Gastroesophageal sphincter (tissue), 4 donors: ENCODE data around the gene MICAL3. TPM values are rescaled to one million over a fixed set of nuclear protein-coding genes. Genes with fewer than 3 reads are reported as not detected.
A peak's percentile ranks its signal among the peaks of the same experiment; 100 is the strongest.
"Not testable (repeated sequence)": the region's sequence is repeated elsewhere in the genome, so short reads cannot be mapped to it uniquely, and the experiment has no call there.

Source experiments
- ATAC-seq: fragments of 150-250 bp; one replicate; pipeline ENCODE4 v1.9.1; 2016; ENCODE audit warnings: mild to moderate bottlenecking, moderate library complexity
- H3K27ac ChIP-seq, 4 donors: fragments of 200-600 bp; sonication (generic) in 3 of 4; 1 replicate in 3 of 4; 2 replicates in 1 of 4; pipeline ENCODE4 v1.5.1; 2016 to 2019
- H3K27me3 ChIP-seq: fragments of 200-600 bp; sonication (generic); one replicate; pipeline ENCODE4 v1.5.1; 2019
- H3K36me3 ChIP-seq, 2 donors: fragments of 200-600 bp; sonication (generic); one replicate each; pipeline ENCODE4 v1.5.1; 2019; ENCODE audit warnings: control low read depth in 1 of 2
- H3K4me1 ChIP-seq, 3 donors: fragments of 200-600 bp; sonication (generic); 1 replicate in 2 of 3; 2 replicates in 1 of 3; pipeline ENCODE4 v1.5.1; 2016 to 2019; ENCODE audit warnings: control low read depth in 2 of 3
- H3K4me3 ChIP-seq, 2 donors: fragments of 200-600 bp; sonication (generic); one replicate each; pipeline ENCODE4 v1.5.1; 2019; ENCODE audit warnings: mild to moderate bottlenecking in 1 of 2, moderate library complexity in 1 of 2
- H3K9me3 ChIP-seq, 3 donors: fragments of 200-600 bp; sonication (generic); one replicate each; pipeline ENCODE4 v1.5.1; 2017 to 2019; ENCODE audit warnings: control low read depth in 2 of 3
- CTCF ChIP-seq, 4 experiments: fragments of 200-600 bp in 2 of 4; fragments of 450-650 bp in 2 of 4; sonication (generic) in 1 of 4; IDR thresholded peaks; one replicate each; pipeline ENCODE4 v1.5.1; 2017 to 2019; ENCODE audit warnings: antibody characterized with exemption in 4 of 4, mild to moderate bottlenecking in 2 of 4, moderate library complexity in 2 of 4
- EP300 ChIP-seq: sonication (generic); formaldehyde crosslinking; IDR thresholded peaks from one replicate; pipeline ENCODE4 v1.6.1; 2017; ENCODE audit warnings: antibody characterized with exemption, mild to moderate bottlenecking
- POLR2A ChIP-seq, 2 donors: fragments of 450-650 bp; IDR thresholded peaks; one replicate each; pipeline ENCODE4 v1.6.1; 2017; ENCODE audit warnings: antibody characterized with exemption in 2 of 2, mild to moderate bottlenecking in 2 of 2, moderate library complexity in 1 of 2
- POLR2AphosphoS5 ChIP-seq: sonication (generic); formaldehyde crosslinking; IDR thresholded peaks from one replicate; pipeline ENCODE4 v1.6.1; 2017; ENCODE audit warnings: antibody characterized with exemption
- WGBS, 2 donors: methylation state at CpG; one replicate each; pipeline ENCODE4 v1.1.5; 2018; ENCODE audit warnings: low coverage in 1 of 2; 5-methylcytosine and 5-hydroxymethylcytosine counted together
- total RNA-seq, 4 donors: library from RNA; depleted of rRNA; stranded (reverse); fragments of >200 nt; gene quantifications; one replicate each; pipeline ENCODE4 v1.1.0, GENCODE V29; 2016

The MICAL3 gene
- total RNA-seq, 4 donors from 2014 or later = 37.3 to 120 (median 51.5) TPM

GRCh38 chr22:18056807-18057474, 32.6 kb upstream of the MICAL3 start:
- Histone ChIP-seq H3K9me3 (no peaks in the 10 kb centered on the region), H3K36me3 (no peaks in the 10 kb centered on the region), H3K27ac (peak overlapping the region; percentile 75 to 90 (median 83)), H3K4me3 (no peak overlapping the region), H3K27me3 (no peaks in the 10 kb centered on the region), H3K4me1 (peaks cover 0 to 56% (median 30%) of the 10 kb centered on the region in 3 donors)
- no peak for ATAC-seq
- WGBS, 2 donors = 81 to 90% methylated on average over 2 to 5 of the region's 10 CpGs
- no peak for TF ChIP-seq POLR2A (IDR thresholded peaks at IDR 0.05)
- TF ChIP-seq CTCF (IDR thresholded peaks at IDR 0.05) = no peak
- TF ChIP-seq POLR2AphosphoS5 = no peak
- TF ChIP-seq EP300 = no peak

DNA sequence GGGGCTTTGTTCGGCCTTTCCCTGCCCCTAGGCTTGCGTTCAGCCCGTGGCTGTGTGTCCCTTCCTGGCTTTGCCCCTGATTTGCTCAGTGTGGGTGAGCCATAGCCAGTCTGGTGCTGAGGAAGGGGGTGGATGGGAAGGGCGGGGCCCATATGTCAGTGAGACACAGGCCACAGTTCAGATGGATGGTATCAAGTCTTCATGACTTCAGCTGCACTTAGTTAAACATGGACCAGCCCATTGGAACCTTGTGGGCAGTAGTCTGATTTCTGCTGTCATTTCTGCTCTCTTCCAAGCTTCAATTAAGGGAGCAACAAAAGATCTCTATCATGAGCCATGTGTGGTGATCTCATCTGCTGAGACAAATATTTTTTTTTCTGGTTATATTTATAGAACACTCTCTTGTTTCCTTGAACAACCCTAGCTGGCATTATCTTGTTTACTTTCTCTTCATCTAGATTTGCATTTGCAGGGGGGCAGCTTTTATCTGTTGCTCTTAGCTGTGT, 31.9 kb upstream of the MICAL3 start:
- 45% methylated on average over 4 of the region's 4 CpGs; no CpG with 5 or more reads in 1 of the 2 donors for WGBS, 2 donors
- H3K36me3 ChIP-seq = no peaks in the 10 kb centered on the region
- no peaks in the 10 kb centered on the region for H3K9me3 ChIP-seq
- peak overlapping the region; percentile 75 to 90 (median 83) for H3K27ac ChIP-seq
- H3K27me3 ChIP-seq = no peaks in the 10 kb centered on the region
- TF ChIP-seq CTCF (IDR thresholded peaks at IDR 0.05) (no peak), POLR2AphosphoS5 (peak; percentile 52)
- ATAC-seq = no peak
- no peak overlapping the region for H3K4me3 ChIP-seq
- peaks cover 0 to 49% (median 30%) of the 10 kb centered on the region in 3 donors for H3K4me1 ChIP-seq

DNA sequence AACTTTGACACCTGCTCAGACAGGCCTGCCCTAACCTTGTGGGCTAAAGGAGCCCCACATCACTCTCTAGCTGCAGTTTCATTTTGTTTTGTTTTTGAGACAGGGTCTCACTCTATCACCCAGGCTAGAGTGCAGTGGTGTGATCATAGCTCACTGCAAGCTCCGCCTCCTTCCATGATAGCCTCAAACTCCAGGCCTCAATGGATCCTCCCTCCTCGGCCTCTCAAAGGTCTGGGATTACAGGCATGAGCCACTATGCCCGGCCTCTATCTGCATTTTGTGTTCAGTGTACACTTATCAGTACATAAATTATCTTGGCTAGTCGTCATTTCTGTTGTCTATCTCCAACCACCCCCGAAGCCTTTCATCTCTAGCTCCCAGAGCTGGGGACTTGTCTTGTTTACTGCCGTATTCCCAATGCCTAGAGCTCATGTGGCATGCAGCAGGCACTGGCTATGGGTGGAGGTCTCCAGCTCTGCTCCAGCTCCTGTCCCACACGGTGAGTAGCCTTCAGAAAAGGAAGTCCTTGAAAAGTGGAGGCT, 31.3 kb upstream of the MICAL3 start:
- WGBS, 2 donors = 91 to 94% methylated on average over 4 to 5 of the region's 7 CpGs
- ATAC-seq = no peak
- H3K9me3 ChIP-seq = no peaks in the 10 kb centered on the region

GRCh38 chr22:18053216-18053946, 29.0 kb upstream of the MICAL3 start:
- Histone ChIP-seq H3K4me1 (peaks cover 0 to 48% (median 29%) of the 10 kb centered on the region in 3 donors), H3K27ac (peak overlapping the region in 1 of 4 donors; percentile 90)
- H3K36me3 ChIP-seq, H3K27me3 ChIP-seq, H3K4me3 ChIP-seq, H3K9me3 ChIP-seq, ATAC-seq: not testable (repeated sequence)
- no CpG with 5 or more reads among the region's 49 CpGs for WGBS, 2 donors

More for the DNA sequence above, 31.3 kb upstream of the MICAL3 start:
- Histone ChIP-seq H3K27me3 (no peaks in the 10 kb centered on the region), H3K4me1 (peaks cover 0 to 49% (median 24%) of the 10 kb centered on the region in 3 donors), H3K4me3 (no peak overlapping the region), H3K27ac (peak overlapping the region; percentile 75 to 90 (median 83)), H3K36me3 (no peaks in the 10 kb centered on the region)
- no peak for TF ChIP-seq POLR2AphosphoS5
- TF ChIP-seq EP300 = no peak
- TF ChIP-seq POLR2A (IDR thresholded peaks at IDR 0.05) = no peak
- TF ChIP-seq CTCF (IDR thresholded peaks at IDR 0.05) = no peak

GRCh38 chr22:18051113-18051512, 26.8 kb upstream of the MICAL3 start:
- not testable (repeated sequence) for H3K9me3 ChIP-seq, H3K36me3 ChIP-seq, H3K27me3 ChIP-seq, H3K4me3 ChIP-seq, ATAC-seq
- H3K27ac ChIP-seq = peak overlapping the region in 2 of 4 donors; percentile 79 to 87
- peaks cover 0 to 25% (median 9%) of the 10 kb centered on the region in 3 donors for H3K4me1 ChIP-seq
- 74 to 77% methylated on average over 8 to 12 of the region's 12 CpGs for WGBS, 2 donors
